Measurements from ENCODE around the gene BTG2.
"Not testable (repeated sequence)": the region's sequence is repeated elsewhere in the genome, so short reads cannot be mapped to it uniquely, and the experiment has no call there.

The BTG2 gene

DNA sequence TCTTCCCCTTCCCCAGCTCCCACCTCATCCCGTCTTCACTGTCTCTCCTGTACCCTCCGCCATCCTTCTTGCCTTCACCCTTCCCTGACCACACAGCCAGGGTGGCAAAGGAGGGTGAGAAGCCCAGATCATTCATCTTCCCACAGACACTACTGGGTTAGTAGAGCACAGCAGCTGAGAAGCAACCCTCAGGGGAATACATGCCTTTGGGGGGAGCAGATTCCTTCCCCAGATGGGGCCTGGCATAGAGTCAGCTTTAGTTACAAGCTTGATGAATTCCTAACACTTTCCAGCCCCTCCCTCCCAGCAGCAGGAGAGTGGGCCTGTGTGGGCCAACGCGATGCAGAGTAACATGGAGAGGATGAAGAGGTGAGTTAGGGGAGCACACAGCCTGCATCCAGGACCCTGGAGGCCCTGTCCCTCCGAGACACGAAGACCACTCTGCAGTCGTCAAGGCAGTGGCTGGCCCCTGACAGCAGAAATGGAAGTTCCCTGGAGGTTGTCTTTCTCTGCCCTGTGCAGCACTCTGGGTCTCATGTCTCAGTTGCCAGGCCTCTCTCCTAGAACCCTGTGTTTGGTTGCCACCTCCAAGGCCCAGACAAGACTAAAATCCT lies 8.8 kb upstream of the BTG2 start:
- no peak for DNase-seq

DNA sequence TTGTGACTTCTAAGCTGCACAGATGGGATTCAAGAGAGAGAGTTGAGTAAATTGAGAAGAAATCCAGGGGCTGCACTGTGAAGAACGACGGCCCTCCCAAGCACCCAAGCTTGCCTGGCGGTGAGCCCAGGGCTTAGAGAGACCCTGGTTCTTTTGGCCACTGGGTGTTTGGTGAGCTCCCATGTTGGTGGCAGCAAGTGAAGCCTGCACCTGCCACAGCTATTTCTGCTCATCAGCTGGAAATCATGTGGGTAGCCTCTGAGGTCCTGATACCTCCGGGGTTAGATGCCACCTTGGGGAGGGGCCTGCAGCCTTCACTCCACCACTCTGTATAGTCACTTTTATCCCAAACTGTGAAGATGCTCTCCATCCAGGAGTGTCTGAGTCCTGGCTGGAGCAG lies 6.2 kb upstream of the BTG2 start:
- DNase-seq: peak in 1 of 2 donors; percentile 48

DNA sequence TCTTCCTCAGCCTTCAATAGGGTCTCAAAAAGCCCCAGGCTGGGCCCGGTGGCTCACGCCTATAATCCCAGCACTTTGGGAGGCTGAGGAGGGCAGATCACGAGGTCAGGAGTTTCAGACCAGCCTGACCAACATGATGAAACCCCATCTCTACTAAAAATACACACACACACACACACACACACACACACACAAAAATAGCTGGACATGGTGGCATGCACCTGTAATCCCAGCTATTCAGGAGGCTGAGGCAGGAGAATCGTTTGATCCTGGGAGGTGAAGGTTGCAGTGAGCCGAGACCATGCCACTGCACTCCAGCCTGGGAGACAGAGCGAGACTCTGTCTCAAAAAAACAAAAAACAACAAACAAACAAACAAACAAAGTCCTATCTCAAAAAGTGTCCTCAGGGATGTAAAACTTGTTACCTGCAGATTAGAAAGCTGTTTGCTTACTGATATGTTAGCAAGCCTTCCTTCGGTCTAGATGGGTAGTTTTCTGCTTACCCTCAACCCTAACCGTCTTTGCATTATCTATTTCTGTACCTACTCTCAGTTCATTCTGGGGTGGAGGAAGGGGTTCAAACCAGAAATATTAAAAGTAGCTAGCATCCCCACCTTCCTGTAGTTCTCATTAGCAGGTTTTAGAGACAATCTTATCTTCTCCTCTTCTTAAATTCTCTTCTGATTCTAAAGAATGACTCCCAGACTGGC lies 5.4 kb upstream of the BTG2 start:
- DNase-seq: not testable (repeated sequence)

DNA sequence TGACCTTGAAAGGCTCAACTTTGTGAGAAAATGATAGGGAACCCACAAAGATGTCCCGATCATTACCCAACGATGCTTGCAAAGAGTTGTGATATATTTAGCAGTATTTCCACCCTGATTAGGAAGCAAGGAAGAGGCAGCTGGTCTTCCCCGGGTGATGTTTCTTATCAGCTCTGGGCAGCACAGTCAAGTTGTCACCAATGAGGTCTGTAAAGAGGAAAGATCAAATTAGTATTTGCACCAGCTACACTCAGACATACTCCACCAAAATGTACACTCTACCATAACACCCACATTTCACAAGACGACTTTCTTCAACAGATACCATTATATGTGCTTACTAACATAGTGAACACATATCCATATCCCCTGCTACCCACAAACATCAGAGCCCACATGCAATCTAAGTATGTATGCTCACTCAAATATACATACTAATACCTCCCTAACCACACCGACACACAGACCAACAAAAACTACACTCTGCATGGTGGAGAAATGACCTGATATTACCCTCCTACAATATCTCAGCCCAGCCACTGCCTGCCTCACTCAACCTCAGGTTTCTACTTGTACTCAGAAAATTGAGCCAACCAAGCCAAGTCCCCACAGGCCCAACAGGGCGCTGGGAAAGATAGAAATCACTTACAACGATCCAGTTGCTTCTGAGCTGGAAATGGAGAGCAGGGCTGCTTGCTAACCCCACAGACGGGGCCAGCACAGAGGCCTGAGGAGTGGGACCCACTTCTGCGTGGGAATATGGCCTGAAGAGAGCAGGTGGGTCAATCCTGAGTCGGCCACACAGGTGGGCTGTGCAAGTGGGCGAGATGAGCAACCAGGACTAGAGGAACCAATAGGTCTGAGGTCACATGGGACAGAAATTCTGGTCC lies 4.6 kb upstream of the BTG2 start:
- DNase-seq: no peak

DNA sequence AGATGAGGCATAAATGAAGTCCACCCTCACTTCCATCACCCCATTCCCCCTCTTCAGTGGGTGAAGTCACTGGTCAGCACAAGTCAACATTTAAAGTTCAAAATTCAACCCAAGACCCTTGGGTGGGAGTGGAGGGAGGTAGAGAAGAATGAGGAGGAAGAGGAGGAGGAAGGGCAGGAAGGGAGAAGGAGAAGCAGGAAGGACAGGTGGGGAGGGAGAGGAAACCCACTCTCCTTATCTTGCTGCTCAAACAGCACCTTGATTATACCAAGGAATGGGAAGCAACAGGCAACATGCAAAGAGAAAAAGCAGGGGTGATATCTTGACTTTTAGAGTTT lies 4.0 kb upstream of the BTG2 start:
- no peak for DNase-seq

DNA sequence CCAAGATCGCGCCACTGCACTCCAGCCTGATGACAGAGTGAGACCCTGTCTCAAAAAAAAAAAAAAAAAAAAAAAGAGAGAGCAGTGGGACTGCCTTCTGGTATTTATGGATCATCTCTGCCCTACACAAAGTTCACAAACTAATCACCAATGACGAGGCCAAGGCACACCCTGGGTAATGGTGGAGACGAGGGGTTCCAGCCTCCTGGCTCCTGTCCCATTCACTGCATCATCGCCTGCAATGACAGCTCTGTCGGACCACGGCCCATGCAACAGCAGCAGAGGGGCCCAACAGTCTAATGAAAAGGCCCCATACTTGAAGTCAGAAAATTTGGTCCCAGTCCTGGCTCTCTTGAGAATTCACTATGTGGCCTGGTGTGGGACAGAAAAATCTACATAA lies 2.9 kb upstream of the BTG2 start:
- no peak for DNase-seq

- no peak for DNase-seq
Observed at GRCh38 chr1:203302894-203303293, 2.4 kb upstream of the BTG2 start.

- DNase-seq: no peak
Observed at GRCh38 chr1:203304391-203304918, 864 bp upstream of the BTG2 start.

DNA sequence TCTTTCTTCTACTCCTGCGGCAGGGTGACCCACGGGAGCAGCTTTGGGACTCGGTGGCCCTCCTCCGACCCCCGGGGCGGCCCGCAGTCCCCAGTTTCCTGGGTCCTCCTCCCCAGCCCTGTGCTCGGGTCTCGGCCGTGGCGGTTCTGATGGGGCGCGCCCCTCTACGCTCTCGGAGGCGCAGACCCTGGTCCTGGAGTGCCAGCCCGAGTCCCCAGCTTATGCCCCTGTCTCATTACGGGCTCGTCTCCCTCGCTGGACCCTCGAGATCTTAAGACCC lies 430 bp downstream of the BTG2 start:
- DNase-seq: no peak

DNA sequence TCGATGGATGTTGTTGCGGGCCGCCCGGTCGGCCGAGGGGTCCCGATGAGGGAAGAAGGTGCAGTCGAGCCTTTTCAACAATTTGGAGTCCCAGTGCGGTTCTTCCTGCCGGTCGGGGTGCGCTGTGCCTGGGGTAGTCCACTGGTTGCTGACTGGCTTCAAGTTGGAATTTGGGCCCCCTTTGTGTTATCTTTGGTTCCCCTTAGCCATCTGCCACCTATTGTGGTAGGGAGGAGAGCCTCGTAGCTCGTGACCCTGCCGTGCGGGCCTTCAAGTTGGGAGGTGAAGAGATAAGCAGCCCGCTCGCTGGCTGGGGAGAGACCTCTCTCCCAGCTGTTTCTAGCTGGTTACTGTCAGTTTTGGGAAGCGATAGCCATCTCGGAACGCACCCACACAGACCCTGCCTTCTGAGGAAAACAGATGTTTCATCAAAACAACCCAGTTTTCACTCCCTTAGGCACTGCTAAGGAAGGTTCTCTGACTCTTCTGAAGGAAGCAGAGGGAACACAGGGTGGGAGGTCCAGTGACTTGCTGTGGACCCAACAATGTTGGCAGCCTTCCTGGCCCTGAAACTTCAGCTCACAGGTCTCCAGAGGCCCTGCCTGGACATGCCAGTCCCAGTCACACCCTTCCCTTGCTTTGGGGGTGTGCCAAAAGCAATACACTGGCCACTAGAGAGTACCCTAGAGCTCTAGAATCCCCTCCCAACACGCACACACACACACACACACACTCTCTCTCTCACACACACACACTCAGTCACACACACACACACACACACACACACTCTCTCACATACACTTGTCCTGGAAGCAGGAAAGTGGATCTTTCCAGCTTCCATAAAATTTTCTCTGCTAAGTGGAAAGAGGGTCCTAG lies 1.0 kb downstream of the BTG2 start:
- peak; percentile 63 to 72 for DNase-seq

- DNase-seq: peak; percentile 52 to 72
Observed at GRCh38 chr1:203306965-203307541, 1.7 kb downstream of the BTG2 start.

- DNase-seq: no peak
Observed at GRCh38 chr1:203307641-203308126, 2.4 kb downstream of the BTG2 start.

DNA sequence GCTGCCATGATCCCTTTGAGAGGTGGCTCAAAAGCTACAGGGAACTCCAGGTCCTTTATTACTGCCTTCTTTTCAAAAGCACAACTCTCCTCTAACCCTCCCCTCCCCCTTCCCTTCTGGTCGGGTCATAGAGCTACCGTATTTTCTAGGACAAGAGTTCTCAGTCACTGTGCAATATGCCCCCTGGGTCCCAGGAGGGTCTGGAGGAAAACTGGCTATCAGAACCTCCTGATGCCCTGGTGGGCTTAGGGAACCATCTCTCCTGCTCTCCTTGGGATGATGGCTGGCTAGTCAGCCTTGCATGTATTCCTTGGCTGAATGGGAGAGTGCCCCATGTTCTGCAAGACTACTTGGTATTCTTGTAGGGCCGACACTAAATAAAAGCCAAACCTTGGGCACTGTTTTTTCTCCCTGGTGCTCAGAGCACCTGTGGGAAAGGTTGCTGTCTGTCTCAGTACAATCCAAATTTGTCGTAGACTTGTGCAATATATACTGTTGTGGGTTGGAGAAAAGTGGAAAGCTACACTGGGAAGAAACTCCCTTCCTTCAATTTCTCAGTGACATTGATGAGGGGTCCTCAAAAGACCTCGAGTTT lies 3.1 kb downstream of the BTG2 start:
- DNase-seq: peak in 1 of 2 donors; percentile 54

- peak; percentile 45 to 60 for DNase-seq
Observed at GRCh38 chr1:203308923-203309331, 3.6 kb downstream of the BTG2 start.

DNA sequence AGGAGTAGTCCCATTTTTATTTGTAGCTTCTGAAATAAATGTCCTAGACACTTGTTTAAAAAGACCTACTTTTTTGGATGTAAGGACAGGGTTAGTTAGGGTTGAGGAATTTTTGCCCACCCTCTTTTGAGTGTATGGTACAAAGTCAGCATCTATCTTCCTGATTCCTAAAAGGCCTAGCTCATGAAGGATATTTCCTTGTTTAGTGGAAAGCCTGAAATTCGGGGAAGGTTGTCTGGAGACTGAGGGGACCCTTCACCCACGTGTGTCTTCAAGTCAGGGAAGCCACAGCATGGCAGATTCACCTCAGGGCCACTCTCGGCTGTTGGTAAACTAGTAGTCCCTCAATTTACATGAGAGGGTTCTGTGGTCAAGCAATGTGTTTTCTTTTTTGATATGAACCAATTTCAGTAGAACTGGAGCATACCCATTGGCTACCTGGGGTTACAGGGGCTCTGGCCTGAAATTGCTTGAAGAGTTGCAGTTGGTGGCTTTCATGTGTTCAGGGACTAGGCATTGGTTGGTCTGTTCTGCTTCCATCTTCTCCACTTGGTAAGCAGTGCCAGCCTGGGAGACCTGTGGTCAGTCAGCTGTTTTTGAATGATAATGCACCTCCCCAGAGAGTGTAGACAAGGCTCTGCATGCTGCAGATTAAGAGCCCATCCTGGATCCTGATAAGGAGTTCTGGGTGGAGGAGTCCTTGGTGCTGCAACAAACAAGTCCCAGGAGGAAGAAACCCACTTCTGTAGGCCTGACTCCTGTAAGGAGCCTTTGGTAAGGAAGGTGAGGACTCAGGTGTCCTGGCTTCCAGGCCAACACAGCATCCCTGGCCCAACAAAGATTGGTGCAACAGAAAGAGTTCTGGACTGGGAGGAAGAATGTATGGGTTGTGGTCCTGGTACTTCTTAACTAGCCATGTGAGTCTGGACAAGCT lies 6.3 kb downstream of the BTG2 start:
- DNase-seq: no peak

- not testable (repeated sequence) for DNase-seq
Observed at GRCh38 chr1:203314025-203314759, 8.9 kb downstream of the BTG2 start.

GRCh38 chr1:203316626-203317093 lies 11.3 kb downstream of the BTG2 start:
- no peak for DNase-seq

GRCh38 chr1:203317429-203318228 lies 12.3 kb downstream of the BTG2 start:
- no peak for DNase-seq

- DNase-seq: no peak
Observed at GRCh38 chr1:203318229-203318517, 12.9 kb downstream of the BTG2 start.

Measured in CD4-positive, alpha-beta T cell treated with Interferon alpha-2 for 1 hour (primary cell).